ENCODE measurements around the gene FAM20C.

FAM20C gene

DNA sequence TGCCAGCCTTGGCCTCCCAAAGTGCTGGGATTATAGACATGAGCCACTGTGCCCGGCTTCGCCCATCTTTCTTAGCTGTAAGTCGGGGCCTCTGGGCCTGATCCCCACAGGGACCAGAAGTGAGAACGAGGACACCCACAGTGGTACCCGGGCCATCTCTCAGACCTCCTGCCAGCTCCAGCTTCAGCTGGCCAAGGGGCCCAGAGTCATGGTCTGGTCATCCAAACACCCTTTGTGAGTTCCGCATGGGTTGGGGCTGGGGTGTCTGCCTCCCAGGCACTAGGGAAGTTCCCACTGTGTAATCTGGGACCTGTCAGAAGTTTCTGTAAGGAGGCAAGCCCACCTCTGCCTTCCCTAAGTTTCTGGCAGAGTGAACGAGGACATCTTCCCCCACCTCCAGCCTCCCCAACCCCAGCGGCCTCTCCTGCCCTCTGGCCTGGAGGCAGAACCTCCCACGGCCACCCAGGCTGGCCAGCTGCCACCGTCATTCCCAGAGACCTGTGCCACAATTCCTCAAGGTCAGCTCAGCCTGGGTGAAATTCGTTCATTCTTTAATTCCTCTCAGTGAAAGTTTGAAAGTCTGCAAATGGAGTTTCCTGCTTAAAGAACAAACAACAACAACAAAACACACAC is 78.1 kb downstream of the FAM20C start:
- TF ChIP-seq, protein P1, sequence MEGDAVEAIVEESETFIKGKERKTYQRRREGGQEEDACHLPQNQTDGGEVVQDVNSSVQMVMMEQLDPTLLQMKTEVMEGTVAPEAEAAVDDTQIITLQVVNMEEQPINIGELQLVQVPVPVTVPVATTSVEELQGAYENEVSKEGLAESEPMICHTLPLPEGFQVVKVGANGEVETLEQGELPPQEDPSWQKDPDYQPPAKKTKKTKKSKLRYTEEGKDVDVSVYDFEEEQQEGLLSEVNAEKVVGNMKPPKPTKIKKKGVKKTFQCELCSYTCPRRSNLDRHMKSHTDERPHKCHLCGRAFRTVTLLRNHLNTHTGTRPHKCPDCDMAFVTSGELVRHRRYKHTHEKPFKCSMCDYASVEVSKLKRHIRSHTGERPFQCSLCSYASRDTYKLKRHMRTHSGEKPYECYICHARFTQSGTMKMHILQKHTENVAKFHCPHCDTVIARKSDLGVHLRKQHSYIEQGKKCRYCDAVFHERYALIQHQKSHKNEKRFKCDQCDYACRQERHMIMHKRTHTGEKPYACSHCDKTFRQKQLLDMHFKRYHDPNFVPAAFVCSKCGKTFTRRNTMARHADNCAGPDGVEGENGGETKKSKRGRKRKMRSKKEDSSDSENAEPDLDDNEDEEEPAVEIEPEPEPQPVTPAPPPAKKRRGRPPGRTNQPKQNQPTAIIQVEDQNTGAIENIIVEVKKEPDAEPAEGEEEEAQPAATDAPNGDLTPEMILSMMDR (IDR thresholded peaks at IDR 0.05; ENCODE audit: low read length, missing control alignments), result no peak
- DNase-seq (ENCODE audit: low read depth), result no peak
- no peak overlapping the region for H3K4me3 ChIP-seq (replicated peaks; ENCODE audit: low read depth, low read length)

DNA sequence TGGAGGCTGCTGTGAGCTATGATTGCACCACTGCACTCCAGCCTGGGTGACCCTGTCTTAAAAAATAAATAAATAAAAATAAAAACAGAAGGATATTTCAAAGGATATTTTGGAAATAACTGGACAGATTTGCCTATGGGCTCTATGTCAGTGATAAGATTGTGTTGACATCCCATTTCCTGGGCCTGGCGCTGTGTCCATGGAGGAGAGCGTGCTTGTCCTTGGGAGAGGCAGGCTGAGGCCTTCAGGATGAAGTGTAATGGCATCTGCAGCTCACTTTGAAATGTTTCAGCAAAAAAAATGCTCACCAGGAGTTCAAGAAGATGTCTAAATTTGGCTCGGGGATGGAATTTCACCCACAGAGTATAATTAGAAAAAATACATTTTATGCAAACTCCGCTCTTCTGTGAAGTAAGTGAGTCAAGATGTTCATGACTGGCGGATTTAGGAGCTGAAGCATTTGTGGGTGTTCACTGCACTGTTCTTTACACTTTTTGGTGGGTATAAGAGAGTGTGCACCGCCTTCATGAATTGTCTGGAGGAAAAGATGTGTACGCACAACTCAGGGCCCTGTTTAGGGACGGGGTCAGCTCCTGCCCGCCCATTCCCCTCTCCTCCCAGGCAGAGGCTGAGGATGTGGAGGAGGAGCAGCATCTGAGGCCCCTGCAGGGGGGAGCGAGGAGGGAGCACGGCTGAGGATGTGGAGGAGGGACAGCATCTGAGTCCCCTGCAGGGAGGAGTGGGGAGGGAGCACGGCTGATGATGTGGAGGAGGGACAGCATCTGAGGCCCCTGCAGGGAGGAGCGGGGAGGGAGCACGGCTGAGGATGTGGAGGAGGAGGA is 79.1 kb downstream of the FAM20C start:
- DNase-seq (ENCODE audit: low read depth), result no peak
- TF ChIP-seq, protein P1 (IDR thresholded peaks at IDR 0.05; ENCODE audit: low read length, missing control alignments), result no peak
- H3K4me3 ChIP-seq (replicated peaks; ENCODE audit: low read depth, low read length), result no peak overlapping the region

DNA sequence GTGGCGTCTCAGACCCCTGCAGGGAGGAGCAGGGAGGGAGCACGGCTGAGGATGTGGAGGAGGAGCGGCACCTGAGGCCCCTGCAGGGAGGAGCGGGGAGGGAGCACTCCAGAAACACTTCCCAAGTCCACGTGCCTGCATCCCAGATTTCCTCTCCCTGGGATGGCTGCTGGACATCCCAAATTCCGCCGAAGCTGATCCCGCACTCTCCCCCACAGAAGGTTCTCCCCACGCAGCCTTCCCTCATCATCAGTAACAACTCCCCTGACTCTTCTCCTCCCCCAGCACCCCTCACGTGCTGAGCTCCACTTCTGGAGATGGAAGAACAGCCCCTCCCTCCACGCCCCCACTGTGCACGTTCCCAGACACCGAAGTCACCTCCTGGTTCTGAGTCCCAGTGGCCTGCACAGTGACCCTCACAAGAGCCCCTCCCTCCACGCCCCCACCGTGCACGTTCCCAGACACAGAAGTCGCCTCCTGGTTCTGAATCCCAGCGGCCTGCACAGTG is 79.8 kb downstream of the FAM20C start:
- H3K4me3 ChIP-seq (replicated peaks; ENCODE audit: low read depth, low read length), result no peak overlapping the region
- DNase-seq (ENCODE audit: low read depth), result no peak
- TF ChIP-seq, protein P1 (IDR thresholded peaks at IDR 0.05; ENCODE audit: low read length, missing control alignments), result no peak

DNA sequence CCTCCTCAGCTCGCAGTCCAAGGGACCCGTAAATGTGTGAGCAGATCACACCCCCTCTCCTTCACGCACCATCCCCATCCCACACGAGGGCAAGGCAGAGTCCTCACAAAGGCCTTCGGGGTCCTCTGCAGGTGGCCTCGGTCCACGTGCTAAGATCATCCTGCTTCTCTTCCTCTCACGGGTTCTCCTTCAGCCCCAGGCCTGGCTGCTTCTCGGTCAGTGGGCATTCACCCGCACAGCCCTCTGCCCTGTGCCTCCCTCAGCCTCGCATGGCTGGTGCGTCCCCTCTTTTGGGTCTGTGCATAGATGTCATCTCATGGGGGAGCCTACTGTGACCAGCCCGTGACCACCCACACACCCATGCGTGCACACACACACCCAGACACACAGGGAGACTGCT is 80.3 kb downstream of the FAM20C start:
- TF ChIP-seq, protein P1 (IDR thresholded peaks at IDR 0.05; ENCODE audit: low read length, missing control alignments), result no peak

DNA sequence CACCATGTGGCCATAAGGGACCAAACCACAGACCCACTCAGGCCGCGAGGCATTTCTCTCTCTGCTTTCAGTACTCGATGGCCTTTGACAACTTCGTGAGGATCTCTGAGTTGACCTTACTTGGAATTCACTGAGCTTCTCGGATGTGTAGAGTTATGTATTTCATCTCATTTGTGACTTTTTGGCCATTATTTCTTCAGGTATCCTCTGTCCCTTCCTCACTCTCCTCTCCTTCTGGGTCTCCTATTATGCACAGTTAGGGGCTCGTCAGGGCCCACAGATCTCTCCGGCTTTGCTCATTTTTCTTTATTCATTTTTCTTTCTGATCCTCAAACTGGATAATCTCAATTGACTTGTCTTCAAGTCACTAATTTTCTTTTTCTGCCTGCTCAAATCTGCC is 81.0 kb downstream of the FAM20C start:
- TF ChIP-seq, protein P1 (IDR thresholded peaks at IDR 0.05; ENCODE audit: low read length, missing control alignments), result no peak
- no peak for DNase-seq (ENCODE audit: low read depth)
- H3K4me3 ChIP-seq (replicated peaks; ENCODE audit: low read depth, low read length), result no peak overlapping the region

More for the DNA sequence above, 80.3 kb downstream of the FAM20C start:
- DNase-seq (ENCODE audit: low read depth), result no peak
- H3K4me3 ChIP-seq (replicated peaks; ENCODE audit: low read depth, low read length), result no peak overlapping the region

DNA sequence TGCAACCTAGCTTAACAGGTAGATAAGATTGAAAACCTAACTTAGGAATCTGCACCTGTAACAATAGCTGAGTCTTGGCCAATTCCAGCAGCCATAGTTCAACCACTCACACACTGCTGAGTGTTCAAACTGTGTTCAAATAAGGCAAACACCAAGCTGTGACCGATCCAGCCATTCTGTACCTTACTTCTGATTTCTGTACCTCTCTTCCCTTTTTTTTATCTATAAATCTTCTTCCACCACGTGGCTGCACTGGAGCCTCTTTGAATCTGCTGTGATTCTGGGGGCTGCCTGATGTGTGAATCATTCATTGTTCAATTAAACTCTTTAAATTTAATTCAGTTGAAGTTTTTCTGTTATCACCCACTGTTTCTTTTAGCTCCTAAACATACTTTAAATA is 81.9 kb downstream of the FAM20C start:
- TF ChIP-seq, protein P1 (IDR thresholded peaks at IDR 0.05; ENCODE audit: low read length, missing control alignments), result no peak
- DNase-seq (ENCODE audit: low read depth), result no peak
- no peak overlapping the region for H3K4me3 ChIP-seq (replicated peaks; ENCODE audit: low read depth, low read length)

Measured in fibroblast of pulmonary artery (primary cell).